Sigmoid colon (tissue), 4 donors: ENCODE data around the gene CFAP100.

ENCODE experiments used
- CTCF ChIP-seq, 4 experiments: fragments of 450-650 bp in 3 of 4; fragments of 200-600 bp in 1 of 4; IDR thresholded peaks; one replicate each; pipeline ENCODE4 v1.5.1; 2016 to 2019; ENCODE audit warnings: antibody characterized with exemption in 4 of 4, mild to moderate bottlenecking in 3 of 4, moderate library complexity in 2 of 4
- EP300 ChIP-seq, 4 donors: sonication (generic); formaldehyde crosslinking; IDR thresholded peaks; one replicate each; pipeline ENCODE4 v1.6.1; 2017; ENCODE audit warnings: antibody characterized with exemption in 4 of 4
- POLR2A ChIP-seq, 2 donors: fragments of 450-650 bp; IDR thresholded peaks; one replicate each; pipeline ENCODE4 v1.6.1; 2016; ENCODE audit warnings: antibody characterized with exemption in 2 of 2, mild to moderate bottlenecking in 2 of 2, moderate library complexity in 2 of 2
- POLR2AphosphoS5 ChIP-seq, 4 donors: sonication (generic); formaldehyde crosslinking; IDR thresholded peaks; one replicate each; pipeline ENCODE4 v1.6.1; 2017; ENCODE audit warnings: antibody characterized with exemption in 4 of 4

- TF ChIP-seq CTCF (IDR thresholded peaks at IDR 0.05) = no peak
- no peak for TF ChIP-seq POLR2A (IDR thresholded peaks at IDR 0.05)
- TF ChIP-seq EP300 (IDR thresholded peaks at IDR 0.05) = no peak
- TF ChIP-seq POLR2AphosphoS5 (IDR thresholded peaks at IDR 0.05) = no peak
Observed at GRCh38 chr3:126456211-126456610, 61.5 kb downstream of the CFAP100 start.
